AG04449 (cell line): ENCODE results near the gene SYTL5.

Experiments used
- CTCF ChIA-PET: fragments of 350-600 bp; formaldehyde crosslinking; extraction: SDS; loops from one replicate; lab custom pipeline; 2021; ENCODE audit warnings: antibody characterized with exemption; lab: Yijun Ruan, JAX
- POLR2A ChIA-PET: fragments of 400-600, 350-600 bp; formaldehyde crosslinking; extraction: SDS; loops from one replicate; lab custom pipeline; 2020; ENCODE audit warnings: antibody characterized with exemption, inconsistent platforms; lab: Yijun Ruan, JAX
- DNase-seq: peaks from one replicate; pipeline ENCODE4 v3.0.0-alpha.2; 2010; ENCODE audit warnings: low read depth, low spot score
- H3K4me3 ChIP-seq: 2 replicates; pipeline ENCODE4 v1.5.1; 2011; ENCODE audit warnings: low read depth, mild to moderate bottlenecking, control low read depth, low read length
- TF ChIP-seq, protein P1 (sequence below): IDR thresholded peaks from one replicate; pipeline ENCODE4 v1.5.1; 2011; ENCODE audit warnings: mild to moderate bottlenecking, moderate library complexity, low read length, control low read depth, inconsistent platforms; ENCODE audit not compliant: insufficient read depth; ENCODE audit errors: missing control alignments

Gene SYTL5

DNA sequence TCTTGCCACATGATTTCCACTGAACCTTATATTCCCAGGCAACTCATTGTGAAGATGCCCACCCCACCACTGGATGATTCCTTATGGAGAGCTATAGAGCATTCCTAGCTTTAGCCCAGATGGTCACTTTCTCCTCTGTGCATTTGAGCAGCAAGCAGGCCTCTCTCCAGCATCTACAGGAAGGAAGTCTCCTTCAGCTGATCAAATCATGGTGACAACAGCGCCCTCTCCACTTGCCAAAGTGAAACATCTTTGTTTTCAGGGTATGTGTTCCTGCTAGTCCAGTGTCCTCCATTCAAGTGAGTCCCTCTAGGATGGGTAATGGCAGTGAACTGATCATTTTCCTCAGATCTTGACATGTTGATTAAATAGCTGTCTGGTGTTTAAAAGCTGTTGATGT, 10.9 kb upstream of the SYTL5 start:
- POLR2A ChIA-PET: no interaction called here
- TF ChIP-seq, protein P1, sequence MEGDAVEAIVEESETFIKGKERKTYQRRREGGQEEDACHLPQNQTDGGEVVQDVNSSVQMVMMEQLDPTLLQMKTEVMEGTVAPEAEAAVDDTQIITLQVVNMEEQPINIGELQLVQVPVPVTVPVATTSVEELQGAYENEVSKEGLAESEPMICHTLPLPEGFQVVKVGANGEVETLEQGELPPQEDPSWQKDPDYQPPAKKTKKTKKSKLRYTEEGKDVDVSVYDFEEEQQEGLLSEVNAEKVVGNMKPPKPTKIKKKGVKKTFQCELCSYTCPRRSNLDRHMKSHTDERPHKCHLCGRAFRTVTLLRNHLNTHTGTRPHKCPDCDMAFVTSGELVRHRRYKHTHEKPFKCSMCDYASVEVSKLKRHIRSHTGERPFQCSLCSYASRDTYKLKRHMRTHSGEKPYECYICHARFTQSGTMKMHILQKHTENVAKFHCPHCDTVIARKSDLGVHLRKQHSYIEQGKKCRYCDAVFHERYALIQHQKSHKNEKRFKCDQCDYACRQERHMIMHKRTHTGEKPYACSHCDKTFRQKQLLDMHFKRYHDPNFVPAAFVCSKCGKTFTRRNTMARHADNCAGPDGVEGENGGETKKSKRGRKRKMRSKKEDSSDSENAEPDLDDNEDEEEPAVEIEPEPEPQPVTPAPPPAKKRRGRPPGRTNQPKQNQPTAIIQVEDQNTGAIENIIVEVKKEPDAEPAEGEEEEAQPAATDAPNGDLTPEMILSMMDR: no peak
- no peak overlapping the region for H3K4me3 ChIP-seq
- DNase-seq: no peak
- CTCF ChIA-PET: no interaction called here

DNA sequence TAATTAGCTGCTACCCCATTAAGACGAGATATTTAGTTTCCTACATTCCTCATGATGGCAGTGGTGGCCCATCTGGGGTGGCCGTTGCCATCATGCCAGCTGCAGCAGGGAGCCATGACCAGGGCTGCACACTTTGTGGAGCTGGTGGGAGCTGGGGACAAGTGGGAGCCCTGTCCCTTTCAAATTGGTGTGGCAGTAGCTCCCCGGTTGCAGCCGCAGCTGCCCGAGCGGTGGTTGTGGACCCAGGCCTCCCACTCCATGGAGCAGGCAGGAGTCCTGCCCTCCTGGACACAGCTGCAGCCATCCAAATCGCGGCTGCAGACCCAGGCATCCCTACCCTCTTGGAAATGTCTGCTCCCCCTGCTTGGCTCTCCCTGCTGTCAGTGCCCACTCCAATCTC, 9.3 kb upstream of the SYTL5 start:
- DNase-seq: no peak
- ChIA-PET POLR2A (no interaction called here), CTCF (interaction anchor here (1.6 kb wide), 1 partner anchor 170 kb away, joined by 4 read pairs; no protein-coding TSS in a partner anchor)
- H3K4me3 ChIP-seq: no peak overlapping the region
- TF ChIP-seq, protein P1: no peak

DNA sequence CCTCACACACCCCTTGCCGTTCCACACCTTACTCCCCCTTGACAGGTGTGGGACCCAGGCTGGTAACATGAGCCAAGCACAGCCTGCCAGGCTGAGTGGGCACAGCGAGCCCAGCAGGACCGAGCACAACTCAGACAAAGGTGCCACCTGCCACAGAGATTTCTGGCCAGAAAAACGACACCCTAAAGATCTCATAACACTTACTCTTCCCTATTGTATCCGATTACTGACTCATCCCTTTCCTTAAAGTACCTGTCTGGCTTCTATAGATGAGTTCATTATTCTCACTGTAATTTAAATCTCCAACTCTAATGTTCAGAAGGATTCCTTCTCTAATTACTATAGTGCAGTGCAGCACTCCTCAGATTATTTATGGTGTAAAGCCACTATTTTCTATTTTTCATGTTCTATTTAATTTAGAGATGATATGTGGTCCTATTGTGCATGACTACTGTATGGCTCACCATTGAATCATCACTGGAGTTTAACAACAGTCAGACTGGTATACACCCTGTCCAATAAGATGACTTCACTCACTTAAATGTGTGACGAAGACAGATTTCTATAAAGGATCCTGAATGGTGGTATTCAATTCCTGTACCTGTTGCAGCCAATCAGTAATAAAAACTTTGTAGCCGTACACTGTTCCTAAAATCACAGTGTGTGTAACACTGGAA, 7.6 kb upstream of the SYTL5 start:
- DNase-seq: no peak
- H3K4me3 ChIP-seq: no peak overlapping the region
- TF ChIP-seq, protein P1: no peak
- ChIA-PET CTCF (no interaction called here), POLR2A (no interaction called here)

DNA sequence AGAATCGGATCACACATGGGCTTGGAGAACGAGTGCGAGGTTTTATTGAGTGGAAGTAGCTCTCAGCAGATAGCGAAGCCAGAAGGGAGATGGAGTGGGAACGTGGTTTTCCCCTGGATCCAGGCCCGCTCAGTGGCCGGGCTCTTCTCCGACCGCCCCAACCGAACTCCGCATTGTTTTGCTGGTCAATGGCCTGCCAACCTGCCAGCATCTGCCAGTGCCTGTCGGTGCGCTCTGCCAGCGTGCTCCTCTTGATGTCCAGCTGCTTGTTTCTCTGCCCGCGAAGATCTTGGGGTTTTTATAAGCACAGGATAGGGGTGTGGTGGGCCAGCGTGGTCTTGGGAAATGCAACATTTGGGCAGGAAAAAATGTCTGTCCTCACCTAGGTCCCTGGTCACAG, 5.6 kb upstream of the SYTL5 start:
- ChIA-PET POLR2A (no interaction called here), CTCF (no interaction called here)
- H3K4me3 ChIP-seq: no peak overlapping the region
- TF ChIP-seq, protein P1: no peak
- no peak for DNase-seq

DNA sequence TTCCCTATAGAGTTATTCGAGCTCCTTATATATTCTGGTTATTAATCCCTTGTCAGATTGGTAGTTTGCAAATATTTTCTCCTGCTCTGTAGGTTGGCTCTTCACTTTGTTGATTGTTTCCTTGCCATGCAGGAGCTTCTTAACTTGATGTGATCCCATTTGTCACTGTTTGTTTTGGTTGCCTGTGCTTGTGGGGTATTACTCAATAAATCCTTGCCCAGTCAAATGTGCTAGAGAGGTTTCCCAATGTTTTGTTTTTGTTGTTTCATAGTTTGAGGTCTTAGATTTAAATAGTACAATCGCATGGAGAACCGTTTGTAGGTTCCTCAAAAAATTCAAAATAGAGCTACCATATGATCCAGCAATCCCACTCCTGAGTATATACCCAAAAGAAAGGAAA, 2.3 kb upstream of the SYTL5 start:
- TF ChIP-seq, protein P1: no peak
- no peak for DNase-seq
- ChIA-PET CTCF (no interaction called here), POLR2A (no interaction called here)
- H3K4me3 ChIP-seq: no peak overlapping the region

DNA sequence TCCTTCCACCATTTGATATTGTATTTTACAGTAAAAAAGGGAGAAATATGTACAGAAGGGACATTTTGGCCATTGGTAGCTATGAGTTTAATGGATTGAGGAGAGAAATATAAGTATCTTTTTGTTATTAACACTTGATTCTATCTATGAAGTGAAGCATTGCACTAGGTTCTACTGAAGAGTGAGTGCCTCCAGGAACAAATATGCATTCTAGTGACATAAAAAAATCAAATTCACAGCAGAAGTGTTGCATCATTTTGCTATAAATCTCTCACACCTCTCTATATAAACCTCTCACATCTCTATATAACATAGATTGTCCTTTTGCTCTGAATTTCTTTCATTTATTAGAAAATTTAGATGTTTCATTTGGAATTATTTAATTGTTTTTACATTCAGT, 425 bp downstream of the SYTL5 start:
- ChIA-PET CTCF (no interaction called here), POLR2A (no interaction called here)
- no peak overlapping the region for H3K4me3 ChIP-seq
- TF ChIP-seq, protein P1: no peak
- DNase-seq: no peak
